Left cardiac atrium (tissue), 4 donors: ENCODE results near the gene OSBPL6. TPM values are rescaled to one million over a fixed set of nuclear protein-coding genes. Genes with fewer than 3 reads are reported as not detected.
"Not testable (repeated sequence)": the region's sequence is repeated elsewhere in the genome, so short reads cannot be mapped to it uniquely, and the experiment has no call there.

ENCODE experiments used
- ATAC-seq, 2 donors: fragments of 200-7000 bp; cut with Tn5 transposase; one replicate each; pipeline ENCODE4 v1.9.1; 2020; ENCODE audit warnings: mild to moderate bottlenecking in 2 of 2, moderate library complexity in 2 of 2
- DNase-seq: peaks from one replicate; pipeline ENCODE4 v3.0.0-alpha.2; 2020
- intact Hi-C, 2 donors: fragments of 100-400 bp; cut with DNase I; formaldehyde crosslinking; loops; one replicate each; pipeline versions ENCODE4 v1.14.1 to v1.15.1; 2022 to 2023
- total RNA-seq, 2 donors: library from RNA; stranded (reverse); fragmentation: NEBNext Ultra II Directional; extraction: Animal tissue kit (Norgen Biotek cat#: 25700); gene quantifications; one replicate each; pipeline ENCODE4 v1.2.1, GENCODE V29; 2021
- donor health status: DM: no; HTN: yes; CAD: no.
- donor health status: DM: no; HTN: yes; CAD: no; lungs with severe emphysema.
- donor health status: DM: yes; HTN: yes; CAD: no.
- donor health status: Dilated cardiomyopathy.

Gene OSBPL6
- total RNA-seq, 2 donors from 2014 or later = 7.0 to 12.2 TPM

DNA sequence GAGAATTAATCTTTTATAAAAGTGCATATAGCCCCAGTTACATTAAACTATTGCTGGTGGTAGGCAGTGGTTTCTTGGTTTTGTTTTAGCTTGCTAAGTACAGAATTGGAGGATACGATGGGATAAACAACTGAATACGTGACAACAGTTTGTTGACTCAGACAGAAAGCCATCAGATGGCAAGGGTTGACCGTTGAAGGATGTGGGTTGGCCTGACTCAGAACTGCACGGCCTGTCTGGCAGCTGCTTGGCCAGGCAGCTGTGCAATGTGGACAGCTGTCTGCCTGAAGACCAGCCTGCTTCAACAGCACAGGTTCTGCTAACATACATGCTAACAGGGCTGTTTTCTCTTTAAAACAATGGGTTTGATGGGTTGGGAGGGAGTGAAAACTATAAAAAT, 210.1 kb downstream of the OSBPL6 start:
- intact Hi-C loops = no loop called here
- DNase-seq = no peak
- peak in 1 of 2 donors; percentile 77 for ATAC-seq

DNA sequence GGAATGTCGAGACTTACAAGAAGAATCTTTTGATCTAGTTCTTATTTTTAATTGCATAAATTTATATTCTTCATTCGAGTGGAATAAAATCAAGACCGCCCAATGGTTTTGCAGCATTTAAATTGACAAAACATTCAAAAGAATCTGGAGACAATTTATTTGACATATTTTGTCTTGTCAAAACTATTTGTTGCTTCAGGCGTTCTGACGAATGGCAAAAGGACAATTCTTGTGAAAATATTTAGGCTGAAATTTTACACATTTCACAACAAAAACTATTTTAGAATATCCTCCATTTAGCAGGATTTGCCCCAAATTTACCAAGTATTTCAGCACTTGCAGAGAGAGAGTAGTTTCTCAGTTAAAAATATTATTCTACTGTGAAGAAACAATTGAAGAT, 214.9 kb downstream of the OSBPL6 start:
- DNase-seq = no peak
- ATAC-seq = no peak
- intact Hi-C loops = no loop called here

DNA sequence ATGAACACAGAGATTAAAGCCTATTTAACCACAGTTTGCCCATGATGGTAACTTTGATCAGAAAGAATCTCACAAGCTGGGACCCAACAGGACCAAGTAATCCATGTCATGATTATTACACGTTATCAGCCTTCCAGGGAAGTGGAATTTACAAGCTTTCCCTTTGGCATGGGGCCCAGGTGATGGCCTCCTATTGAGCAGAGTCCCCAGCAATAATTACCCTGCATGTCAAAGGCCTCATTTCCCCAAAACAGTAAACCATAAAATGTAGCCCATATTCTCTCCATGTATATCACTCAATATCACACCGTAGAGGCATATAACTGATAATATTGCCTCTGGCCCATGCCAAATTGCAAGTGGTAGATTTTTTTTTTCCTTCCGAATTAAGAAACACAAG, 217.7 kb downstream of the OSBPL6 start:
- intact Hi-C loops = no loop called here
- ATAC-seq (no peak), DNase-seq (no peak)

DNA sequence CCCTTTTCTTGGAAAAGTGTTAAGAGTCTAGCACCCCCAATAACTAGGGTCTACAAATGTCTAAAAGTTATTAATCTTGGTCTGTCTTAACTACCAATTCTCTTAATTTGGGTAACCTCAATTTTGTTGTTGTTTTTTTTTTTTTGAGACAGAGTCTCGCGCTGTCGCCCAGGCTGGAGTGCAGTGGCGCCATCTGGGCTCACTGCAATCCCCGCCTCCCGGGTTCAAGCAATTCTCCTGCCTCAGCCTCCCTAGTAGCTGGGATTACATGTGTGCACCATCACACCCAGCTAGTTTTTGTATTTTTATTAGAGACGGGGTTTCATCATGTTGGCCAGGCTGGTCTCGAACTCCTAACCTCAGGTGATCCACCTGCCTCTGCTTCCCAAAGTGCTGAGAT, 218.1 kb downstream of the OSBPL6 start:
- ATAC-seq, DNase-seq, intact Hi-C loops: not testable (repeated sequence)

DNA sequence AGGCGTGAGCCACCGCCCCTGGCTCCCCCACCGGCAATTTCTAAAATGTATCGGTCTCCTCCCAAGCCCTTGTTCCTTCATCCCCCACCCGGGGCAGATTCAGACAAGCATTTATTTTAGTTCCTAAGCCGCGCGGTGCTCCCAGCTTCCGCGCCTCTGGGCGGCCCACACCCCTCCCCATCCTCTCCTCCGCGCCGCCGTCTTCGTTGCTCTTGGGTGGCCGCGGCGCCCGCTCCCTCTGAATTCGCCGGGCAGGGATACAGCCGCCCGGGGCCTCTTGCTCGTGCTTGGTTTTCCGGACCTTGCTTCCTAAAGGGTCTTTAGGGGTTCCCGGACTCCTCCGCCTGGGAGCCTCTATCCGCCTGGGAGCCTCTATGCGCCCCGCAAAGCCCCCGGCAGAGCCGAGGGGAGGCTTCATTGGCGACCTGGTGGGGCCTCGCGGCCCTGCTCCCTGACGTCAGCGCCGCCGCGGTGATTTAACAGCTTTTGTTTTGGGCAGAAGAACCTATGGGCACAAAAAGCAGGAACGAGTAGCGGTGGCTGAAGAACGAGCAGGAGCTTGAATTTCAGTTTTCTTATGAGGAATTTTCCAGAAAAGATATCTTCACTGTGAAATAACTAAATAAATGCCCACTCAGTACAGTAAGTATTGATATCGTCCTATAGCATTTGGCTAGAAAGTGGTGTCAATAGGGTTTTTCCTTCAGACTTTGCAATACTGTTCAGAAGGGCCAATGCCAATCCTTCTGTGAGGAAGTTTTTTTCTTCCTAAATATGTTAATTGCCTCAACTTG, 219.4 kb downstream of the OSBPL6 start:
- peak; percentile 89 to 93 for ATAC-seq

DNA sequence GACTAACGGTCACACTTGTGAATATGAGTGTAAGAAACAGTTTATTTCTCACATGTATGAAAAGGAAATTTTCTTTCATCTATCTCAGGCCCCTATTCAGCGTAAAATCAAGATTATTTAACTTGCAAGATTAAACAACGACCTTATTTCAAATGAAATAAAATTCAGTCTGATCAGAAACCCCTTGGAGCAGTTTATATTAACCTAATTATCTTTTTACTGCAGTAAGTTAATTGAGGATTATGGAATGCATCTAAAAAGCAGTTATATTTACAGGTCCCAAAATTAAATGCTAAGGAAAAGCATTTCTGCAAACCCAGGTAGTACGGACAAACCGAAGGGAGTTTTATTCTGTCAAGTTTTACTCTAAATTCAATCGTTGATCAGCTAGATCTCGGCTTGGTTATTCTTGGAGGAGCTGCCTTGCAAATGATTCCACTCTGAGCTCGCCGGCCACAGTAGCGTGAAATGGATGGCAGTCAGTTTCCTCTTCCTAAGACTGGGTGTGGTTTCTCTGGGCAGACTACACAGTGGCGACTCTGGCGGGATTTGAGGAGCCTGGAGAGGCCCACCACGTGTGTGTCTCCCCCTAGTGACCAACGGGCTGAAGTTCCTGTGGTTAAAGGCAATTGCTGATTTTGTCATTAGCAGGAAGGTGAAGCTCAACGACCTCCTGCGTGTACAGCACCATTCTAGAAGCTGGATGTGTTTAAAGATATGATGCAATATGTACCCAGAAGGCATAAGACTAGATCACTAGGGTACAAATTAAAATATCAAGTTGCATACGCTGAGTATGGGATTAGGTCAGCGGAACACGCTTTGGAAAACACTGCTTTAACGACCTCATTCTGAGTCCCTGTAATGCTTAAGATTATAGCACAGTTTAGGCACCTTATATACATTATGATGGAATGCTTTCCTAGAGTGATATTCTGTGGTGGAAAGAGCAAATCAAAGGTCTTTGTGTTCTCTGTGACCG, 220.2 kb downstream of the OSBPL6 start:
- peak; percentile 92 for DNase-seq
- ATAC-seq = peak; percentile 97
- intact Hi-C loops = loop anchor here in 1 of 2 donors (2.0 kb wide), 1 partner anchor 302 kb away; the partner anchor contains the start of gene RBM45

More for the DNA sequence above, 219.4 kb downstream of the OSBPL6 start:
- peak; percentile 85 for DNase-seq
- intact Hi-C loops = loop anchor here in 1 of 2 donors (2.0 kb wide), 1 partner anchor 301 kb away; the partner anchor contains the start of gene RBM45

DNA sequence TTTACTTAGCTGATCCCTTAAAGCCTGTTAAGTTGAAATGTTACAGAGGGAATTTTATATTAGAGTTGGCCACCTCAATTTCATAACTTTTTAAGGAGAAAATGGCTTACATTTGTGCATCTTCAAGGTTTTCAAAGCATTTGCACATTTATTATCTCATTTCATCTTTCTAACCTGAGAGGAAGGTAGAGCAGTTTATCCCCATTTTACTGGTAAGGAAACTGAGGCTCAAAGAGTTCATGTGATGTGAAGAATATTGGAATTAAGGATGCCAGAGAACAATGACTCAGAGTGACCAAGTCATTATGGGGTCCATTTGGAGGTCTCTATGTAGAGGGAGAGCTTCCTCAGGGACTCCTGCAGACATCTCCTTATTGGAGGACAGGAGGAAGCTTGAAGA, 221.7 kb downstream of the OSBPL6 start:
- DNase-seq (no peak), ATAC-seq (no peak)
- intact Hi-C loops = loop anchor here in 1 of 2 donors (2.0 kb wide), 1 partner anchor 303 kb away; the partner anchor contains the start of gene RBM45

DNA sequence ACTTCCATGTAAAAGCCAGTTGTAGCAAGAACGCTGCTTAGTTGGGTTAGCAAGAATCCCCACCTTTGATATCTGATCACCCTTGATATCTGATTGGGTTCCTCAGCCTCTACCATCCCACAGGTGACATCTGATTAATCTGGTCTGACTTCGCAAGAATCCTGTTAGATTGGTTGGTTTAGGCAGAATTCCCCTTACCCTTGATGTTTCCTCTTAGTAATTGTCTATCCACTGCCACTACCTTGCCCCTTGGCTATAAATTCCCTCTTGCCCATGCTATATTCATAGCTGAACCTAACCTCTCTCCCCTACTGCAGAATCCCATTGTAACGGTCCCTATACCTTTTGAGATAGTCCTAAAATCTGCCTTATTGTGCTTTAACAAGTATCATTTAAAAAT, 223.6 kb downstream of the OSBPL6 start:
- no peak for DNase-seq
- intact Hi-C loops = no loop called here
- no peak for ATAC-seq

DNA sequence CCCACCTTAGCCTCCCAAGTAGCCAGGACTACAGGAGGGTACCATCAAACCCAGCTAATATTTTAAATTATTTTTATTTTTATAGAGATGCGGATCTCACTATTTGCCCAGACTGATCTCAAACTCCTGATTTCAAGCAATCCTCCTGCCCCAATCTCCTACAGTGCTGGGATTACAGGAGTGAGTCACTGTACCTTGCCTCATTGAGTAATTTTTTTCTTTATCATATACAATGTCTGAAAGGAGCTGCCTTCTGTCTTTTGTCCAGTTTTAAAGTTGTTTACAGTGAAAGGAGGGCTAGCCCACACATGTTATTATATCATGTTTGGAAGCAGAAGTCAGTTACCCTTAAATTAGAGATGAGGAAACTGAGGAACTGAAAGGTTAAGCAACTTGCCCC, 224.1 kb downstream of the OSBPL6 start:
- DNase-seq (no peak), ATAC-seq (no peak)
- intact Hi-C loops = no loop called here

DNA sequence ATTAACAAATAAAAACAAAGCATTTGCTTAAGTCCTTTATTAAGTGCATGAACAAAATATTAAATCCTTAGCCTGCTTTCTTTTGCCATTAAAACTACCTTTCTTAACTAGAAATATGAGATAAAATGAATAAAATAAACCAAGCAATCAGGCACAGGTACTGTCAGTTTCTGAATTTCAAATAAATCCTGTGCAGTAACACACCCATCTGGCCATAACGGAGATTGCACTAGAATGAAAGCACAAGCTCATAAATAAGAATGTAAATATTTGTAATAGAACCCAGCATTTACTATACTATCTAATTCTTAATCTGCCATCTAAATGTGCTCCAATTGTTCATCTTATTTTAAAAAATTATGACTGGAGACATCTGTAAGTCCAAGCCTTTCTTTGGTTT, 224.8 kb downstream of the OSBPL6 start:
- intact Hi-C loops = no loop called here
- DNase-seq (no peak), ATAC-seq (no peak)

DNA sequence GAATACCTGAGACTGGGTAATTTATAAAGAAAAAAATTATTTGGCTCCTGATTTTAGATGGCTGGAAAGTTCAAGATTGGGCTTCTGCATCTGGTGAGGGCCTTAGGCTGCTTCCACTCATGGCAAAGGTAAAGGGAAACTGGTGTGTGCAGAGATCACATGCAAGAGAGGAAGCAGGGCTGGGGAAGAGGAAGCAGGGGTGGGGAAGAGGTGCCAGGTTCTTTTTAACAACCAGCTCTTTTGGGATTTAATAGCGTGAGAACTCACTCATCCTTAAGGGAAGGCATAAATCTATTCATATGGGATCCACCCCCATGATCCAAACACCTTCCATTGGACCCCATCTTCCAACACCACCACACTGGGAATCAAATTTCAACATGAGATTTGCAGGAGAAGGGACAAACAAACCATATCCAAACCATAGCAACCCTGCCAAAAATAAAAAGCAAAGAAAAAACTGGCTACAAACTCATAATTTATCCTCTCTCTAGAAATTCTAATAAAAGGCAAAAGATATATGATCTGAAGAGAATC, 226.2 kb downstream of the OSBPL6 start:
- intact Hi-C loops = no loop called here
- ATAC-seq (no peak), DNase-seq (no peak)

DNA sequence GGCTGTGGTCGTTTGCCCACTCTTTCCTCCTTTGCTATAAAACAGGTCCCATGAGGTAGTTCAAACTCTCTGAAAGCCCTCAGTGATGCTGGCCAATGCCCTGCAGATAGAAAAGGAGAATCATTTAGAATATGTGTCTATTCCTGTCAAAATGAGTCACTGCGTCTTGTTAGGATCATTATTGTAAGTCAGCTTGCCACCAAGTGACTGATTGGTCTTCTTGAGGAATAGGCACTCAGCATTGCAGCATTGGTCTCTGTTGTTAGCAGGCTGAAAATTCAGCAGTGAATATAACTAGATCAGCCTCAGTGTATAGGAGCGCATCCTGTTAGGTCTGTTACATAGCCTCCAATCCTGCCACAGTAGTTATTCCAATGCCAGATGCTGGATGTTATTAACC, 227.8 kb downstream of the OSBPL6 start:
- ATAC-seq (no peak), DNase-seq (no peak)
- intact Hi-C loops = no loop called here

DNA sequence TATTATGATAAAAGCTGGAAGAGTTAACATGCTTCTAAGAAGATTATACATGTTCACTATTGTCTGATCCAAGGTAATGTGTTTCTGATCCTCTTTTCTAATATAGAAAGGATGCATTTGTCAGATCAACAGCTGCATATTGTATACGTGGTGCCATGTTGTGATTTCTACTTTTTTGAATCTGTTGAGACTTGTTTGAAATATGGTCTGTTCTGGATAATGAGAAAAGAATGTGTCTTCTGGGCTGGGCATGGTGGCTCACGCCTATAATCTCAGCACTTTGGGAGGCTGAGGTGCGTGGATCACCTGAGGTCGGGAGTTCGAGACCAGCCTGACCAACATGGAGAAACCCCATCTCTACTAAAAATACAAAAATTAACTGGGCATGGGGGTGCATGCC, 229.4 kb downstream of the OSBPL6 start:
- intact Hi-C loops = not testable (repeated sequence)

DNA sequence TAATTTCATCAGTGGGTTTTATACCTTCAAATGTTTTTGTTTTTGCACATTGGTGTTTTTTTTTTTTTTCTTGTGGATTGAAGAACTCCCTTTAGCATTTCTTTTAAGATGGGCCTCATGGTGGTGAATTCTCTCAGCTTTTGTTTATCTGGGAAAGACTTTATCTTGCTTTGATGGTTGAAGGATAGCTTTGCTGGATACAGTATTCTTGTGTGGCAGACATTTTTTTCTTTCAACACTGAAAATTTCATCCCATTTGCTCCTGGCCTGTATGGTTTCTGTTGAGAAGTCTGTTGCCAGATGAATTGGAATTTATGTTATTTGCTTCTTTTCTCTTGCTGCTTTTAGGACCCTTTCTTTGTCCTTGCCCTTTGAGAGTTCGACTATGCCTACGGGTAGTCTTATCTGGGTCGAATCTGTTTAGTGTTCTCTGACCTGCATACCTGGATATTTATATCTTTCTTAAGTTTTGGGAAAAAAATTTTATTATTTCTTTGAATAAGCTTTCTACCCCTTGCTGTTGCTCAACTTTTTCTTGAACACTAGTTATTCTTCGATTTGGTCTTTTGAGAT, 231.0 kb downstream of the OSBPL6 start:
- no peak for DNase-seq
- intact Hi-C loops = no loop called here
- no peak for ATAC-seq

More for the DNA sequence above, 229.4 kb downstream of the OSBPL6 start:
- not testable (repeated sequence) for DNase-seq, ATAC-seq

DNA sequence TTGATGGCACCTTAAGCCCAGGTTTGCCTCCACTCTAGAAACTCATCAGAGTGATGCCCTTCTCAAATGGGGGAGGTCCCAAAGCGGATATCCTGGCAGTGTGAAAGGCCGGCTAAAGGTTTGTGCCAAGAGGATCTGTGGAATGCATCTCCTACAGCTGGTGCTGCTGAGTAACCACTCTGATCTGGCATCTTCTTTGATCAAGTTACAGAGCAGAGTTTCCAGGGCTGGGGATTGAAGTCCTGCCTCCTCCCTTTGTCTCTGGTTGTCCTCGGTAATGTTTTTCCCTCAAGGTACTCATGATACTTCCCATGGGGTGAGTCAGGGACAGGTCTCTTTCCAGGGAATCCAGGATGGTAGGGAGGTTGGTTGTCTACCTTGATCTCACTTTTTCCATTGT, 232.1 kb downstream of the OSBPL6 start:
- intact Hi-C loops = no loop called here
- ATAC-seq (no peak), DNase-seq (no peak)

DNA sequence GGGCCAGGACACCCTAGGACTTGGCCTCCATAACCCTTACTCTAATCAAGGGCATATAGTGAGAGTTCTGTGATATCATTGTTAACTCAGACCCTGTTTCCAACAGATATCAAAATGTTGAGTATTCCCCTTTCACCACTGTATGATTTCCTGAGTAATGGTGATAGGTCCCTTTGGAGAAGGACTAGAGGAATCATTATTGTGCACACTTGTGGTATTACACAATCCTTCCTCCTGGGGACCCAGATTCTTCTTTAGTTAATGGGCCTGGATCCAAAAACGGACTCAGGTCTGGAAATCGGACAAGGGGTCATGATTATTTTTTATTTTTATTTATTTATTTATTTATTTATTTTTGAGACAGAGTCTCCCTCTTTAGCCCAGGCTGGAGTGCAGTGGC, 233.1 kb downstream of the OSBPL6 start:
- ATAC-seq = no peak
- intact Hi-C loops = no loop called here
- DNase-seq = no peak

DNA sequence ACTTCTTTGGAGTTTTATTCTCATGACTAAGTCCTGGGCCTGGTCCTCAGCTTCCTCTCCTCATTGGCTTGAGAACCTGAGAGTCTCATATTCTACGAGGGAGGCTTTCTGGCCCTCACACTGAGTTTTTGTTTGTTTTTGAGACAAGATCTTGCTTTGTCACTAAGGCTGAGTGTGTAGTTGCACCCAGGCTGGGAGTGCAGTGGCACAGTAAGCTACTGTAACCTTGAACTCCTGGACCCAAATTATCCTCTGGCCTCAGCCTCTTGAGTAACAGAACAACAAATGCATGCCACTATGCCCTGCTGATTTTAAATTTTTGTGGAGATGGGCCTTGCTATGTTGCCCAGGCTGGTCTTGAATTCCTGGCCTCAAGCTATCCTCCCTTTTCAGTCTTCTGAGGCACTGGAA, 234.1 kb downstream of the OSBPL6 start:
- no peak for DNase-seq
- intact Hi-C loops = no loop called here
- no peak for ATAC-seq

DNA sequence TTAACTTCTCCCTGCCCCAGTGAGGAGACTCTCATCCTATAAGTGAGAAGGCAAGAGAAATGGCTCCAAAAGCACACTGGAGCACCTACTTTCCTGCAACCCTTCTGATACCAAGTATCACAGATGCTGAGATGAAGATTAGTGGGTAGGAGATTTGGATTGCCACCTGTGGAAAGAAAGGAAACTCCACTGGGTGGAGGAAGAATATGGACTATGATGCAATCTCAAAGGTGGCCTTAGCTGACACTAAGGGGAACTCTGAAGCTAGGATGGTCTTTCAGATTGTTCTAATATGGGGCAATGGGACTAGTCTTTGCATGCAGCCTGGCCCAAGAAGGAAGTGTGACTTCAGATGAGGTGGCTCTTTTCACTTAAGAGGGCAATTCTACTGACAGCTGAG, 235.0 kb downstream of the OSBPL6 start:
- ATAC-seq (no peak), DNase-seq (no peak)
- intact Hi-C loops = no loop called here

DNA sequence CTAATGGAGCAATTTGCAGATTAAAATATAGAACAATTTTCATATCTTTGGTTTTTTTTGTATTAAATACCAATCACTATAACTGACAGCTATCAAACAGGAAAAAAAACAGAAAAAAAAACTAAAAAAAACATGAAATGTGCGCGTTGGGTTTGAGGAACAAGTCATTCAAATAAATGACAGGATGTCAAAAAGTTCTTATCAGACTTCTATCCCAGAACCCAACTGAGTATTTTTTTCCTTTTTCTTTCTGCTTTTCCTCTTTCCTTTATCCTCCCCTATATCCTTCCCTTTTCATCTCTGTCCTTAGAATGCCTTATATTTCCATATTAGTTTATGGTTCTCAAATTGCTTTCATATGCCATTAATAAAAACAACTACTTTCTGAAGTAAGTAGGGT, 242.3 kb downstream of the OSBPL6 start:
- intact Hi-C loops = no loop called here
- ATAC-seq = no peak

More for the DNA sequence above, 242.3 kb downstream of the OSBPL6 start:
- no peak for DNase-seq
